ENCODE results near the gene OGFOD1.

OGFOD1 gene

DNA sequence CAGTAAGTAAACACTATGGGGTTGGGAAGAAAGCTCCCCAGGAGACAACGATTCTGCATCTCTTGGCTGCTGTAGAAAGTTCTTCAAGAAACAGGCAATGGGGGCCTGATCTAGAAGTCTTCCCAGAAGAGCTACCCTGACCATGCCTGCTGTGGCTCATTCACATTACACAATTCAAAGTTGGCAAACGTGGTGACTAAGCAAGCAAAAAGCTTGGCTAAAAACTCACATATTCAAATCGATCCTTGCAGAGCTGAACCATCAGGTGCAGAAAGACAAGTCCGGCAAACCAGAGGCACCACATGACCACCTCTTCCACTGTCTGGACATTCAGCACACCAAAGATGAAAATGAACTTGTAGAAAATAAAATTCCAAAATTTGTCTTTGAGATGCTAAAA is 42.2 kb upstream of the OGFOD1 start:
- Histone ChIP-seq H3K4me2 (ENCODE audit: low read depth, low read length, poor library complexity, severe bottlenecking) (no peak overlapping the region), H4K20me1 (ENCODE audit: low read depth, low read length) (no peaks in the 10 kb centered on the region), H3K36me3 (ENCODE audit: low read length) (peaks cover 22% of the 10 kb centered on the region; the same call in 1 of the 2 replicates), H3K9me3 (ENCODE audit: insufficient read depth, low read length) (no peaks in the 10 kb centered on the region), H3K9me2 (replicated peaks; ENCODE audit: insufficient read depth, low read length) (no peaks in the 10 kb centered on the region), H3K27ac (ENCODE audit: low read depth, low read length) (no peak overlapping the region), H3K9ac (ENCODE audit: low read length) (no peak overlapping the region), H3K79me2 (ENCODE audit: insufficient read depth, low read length) (peaks cover 10% of the 10 kb centered on the region), H3K4me3 (ENCODE audit: insufficient read depth, low read length, poor library complexity, severe bottlenecking) (no peak overlapping the region), H3F3A (ENCODE audit: insufficient read depth) (no peaks in the 10 kb centered on the region), H2AFZ (ENCODE audit: low read depth, low read length, severe bottlenecking) (no peak overlapping the region), H3K27me3 (ENCODE audit: low read length) (no peaks in the 10 kb centered on the region)
- TF ChIP-seq, protein P1, sequence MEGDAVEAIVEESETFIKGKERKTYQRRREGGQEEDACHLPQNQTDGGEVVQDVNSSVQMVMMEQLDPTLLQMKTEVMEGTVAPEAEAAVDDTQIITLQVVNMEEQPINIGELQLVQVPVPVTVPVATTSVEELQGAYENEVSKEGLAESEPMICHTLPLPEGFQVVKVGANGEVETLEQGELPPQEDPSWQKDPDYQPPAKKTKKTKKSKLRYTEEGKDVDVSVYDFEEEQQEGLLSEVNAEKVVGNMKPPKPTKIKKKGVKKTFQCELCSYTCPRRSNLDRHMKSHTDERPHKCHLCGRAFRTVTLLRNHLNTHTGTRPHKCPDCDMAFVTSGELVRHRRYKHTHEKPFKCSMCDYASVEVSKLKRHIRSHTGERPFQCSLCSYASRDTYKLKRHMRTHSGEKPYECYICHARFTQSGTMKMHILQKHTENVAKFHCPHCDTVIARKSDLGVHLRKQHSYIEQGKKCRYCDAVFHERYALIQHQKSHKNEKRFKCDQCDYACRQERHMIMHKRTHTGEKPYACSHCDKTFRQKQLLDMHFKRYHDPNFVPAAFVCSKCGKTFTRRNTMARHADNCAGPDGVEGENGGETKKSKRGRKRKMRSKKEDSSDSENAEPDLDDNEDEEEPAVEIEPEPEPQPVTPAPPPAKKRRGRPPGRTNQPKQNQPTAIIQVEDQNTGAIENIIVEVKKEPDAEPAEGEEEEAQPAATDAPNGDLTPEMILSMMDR (IDR thresholded peaks at IDR 0.05; ENCODE audit: insufficient read depth, low read length, poor library complexity, severe bottlenecking): no peak
- no peak for TF ChIP-seq EZH2phosphoT487 (conservative IDR thresholded peaks at IDR 0.05; ENCODE audit: low read length)

DNA sequence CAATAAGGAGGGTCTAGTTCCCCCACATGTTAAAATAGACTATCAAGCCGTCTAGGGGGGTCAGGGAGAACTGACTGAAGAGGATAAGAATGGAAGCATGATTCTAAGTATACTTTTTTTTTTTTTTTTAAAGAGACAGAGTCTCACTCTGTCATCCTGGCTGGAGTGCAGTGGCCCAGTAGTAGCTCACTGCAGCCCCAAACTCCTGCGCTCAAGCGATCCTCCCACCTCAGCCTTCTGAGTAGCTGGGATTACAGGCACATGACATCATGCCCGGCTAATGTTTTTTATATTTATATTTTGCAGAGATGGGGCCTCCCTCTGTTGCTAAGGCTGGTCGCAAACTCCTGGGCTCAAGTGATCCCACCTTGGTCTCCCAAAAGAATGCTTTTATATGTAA is 40.2 kb upstream of the OGFOD1 start:
- Histone ChIP-seq H3K9ac (ENCODE audit: low read length) (no peak overlapping the region), H2AFZ (ENCODE audit: low read depth, low read length, severe bottlenecking) (no peak overlapping the region), H3K4me2 (ENCODE audit: low read depth, low read length, poor library complexity, severe bottlenecking) (no peak overlapping the region), H4K20me1 (ENCODE audit: low read depth, low read length) (no peaks in the 10 kb centered on the region), H3K36me3 (ENCODE audit: low read length) (peaks cover 18% of the 10 kb centered on the region; the same call in 1 of the 2 replicates), H3K9me2 (replicated peaks; ENCODE audit: insufficient read depth, low read length) (no peaks in the 10 kb centered on the region), H3K27me3 (ENCODE audit: low read length) (no peaks in the 10 kb centered on the region), H3K27ac (ENCODE audit: low read depth, low read length) (no peak overlapping the region), H3F3A (ENCODE audit: insufficient read depth) (peaks cover 6% of the 10 kb centered on the region; the same call in 1 of the 2 replicates), H3K4me3 (ENCODE audit: insufficient read depth, low read length, poor library complexity, severe bottlenecking) (no peak overlapping the region), H3K79me2 (ENCODE audit: insufficient read depth, low read length) (peaks cover 29% of the 10 kb centered on the region), H3K9me3 (ENCODE audit: insufficient read depth, low read length) (no peaks in the 10 kb centered on the region)
- TF ChIP-seq, protein P1 (IDR thresholded peaks at IDR 0.05; ENCODE audit: insufficient read depth, low read length, poor library complexity, severe bottlenecking): no peak
- no peak for TF ChIP-seq EZH2phosphoT487 (conservative IDR thresholded peaks at IDR 0.05; ENCODE audit: low read length)

DNA sequence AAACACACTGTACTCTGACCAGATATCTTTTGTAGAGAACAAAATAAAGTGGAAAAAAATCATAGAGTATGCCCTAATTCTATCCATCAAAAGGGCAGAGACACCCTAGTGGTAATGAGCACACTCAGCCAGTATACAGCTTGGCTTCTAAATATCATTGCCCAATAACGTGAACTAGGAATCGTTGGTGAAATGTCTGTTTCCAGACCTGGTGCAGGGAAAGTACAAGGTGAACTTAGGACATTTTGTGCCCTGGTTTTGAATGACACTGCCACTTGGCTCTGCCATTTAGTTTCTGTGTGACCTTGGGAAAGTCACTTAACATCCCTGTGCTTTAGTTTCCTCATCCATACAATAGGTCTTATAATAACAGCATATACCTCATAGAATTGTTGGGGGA is 39.7 kb upstream of the OGFOD1 start:
- peaks cover 11% of the 10 kb centered on the region; the same call in 1 of the 2 replicates for H3F3A ChIP-seq (ENCODE audit: insufficient read depth)
- H3K36me3 ChIP-seq (ENCODE audit: low read length): peaks cover 18% of the 10 kb centered on the region; the same call in 1 of the 2 replicates
- H2AFZ ChIP-seq (ENCODE audit: low read depth, low read length, severe bottlenecking): no peak overlapping the region
- H3K4me2 ChIP-seq (ENCODE audit: low read depth, low read length, poor library complexity, severe bottlenecking): no peak overlapping the region
- H3K79me2 ChIP-seq (ENCODE audit: insufficient read depth, low read length): peaks cover 33% of the 10 kb centered on the region
- no peaks in the 10 kb centered on the region for H4K20me1 ChIP-seq (ENCODE audit: low read depth, low read length)
- H3K9ac ChIP-seq (ENCODE audit: low read length): no peak overlapping the region
- H3K9me2 ChIP-seq (replicated peaks; ENCODE audit: insufficient read depth, low read length): no peaks in the 10 kb centered on the region
- H3K27ac ChIP-seq (ENCODE audit: low read depth, low read length): no peak overlapping the region
- H3K9me3 ChIP-seq (ENCODE audit: insufficient read depth, low read length): no peaks in the 10 kb centered on the region
- no peaks in the 10 kb centered on the region for H3K27me3 ChIP-seq (ENCODE audit: low read length)
- TF ChIP-seq EZH2phosphoT487 (conservative IDR thresholded peaks at IDR 0.05; ENCODE audit: low read length): no peak
- TF ChIP-seq, protein P1 (IDR thresholded peaks at IDR 0.05; ENCODE audit: insufficient read depth, low read length, poor library complexity, severe bottlenecking): no peak
- no peak overlapping the region for H3K4me3 ChIP-seq (ENCODE audit: insufficient read depth, low read length, poor library complexity, severe bottlenecking)

Data from SU-DHL-6 (cell line).